IMR-90 (cell line): Measurements from ENCODE around the gene PSMG3.

ENCODE experiments used
- CEBPB ChIP-seq: IDR thresholded peaks from 2 replicates; pipeline ENCODE4 v1.6.1; 2012; ENCODE audit warnings: low read depth, low read length, improper control_type of control experiment
- CHD1 ChIP-seq: IDR thresholded peaks from 2 replicates; pipeline ENCODE4 v1.6.1; 2012; ENCODE audit warnings: low read depth, low read length, improper control_type of control experiment
- CTCF ChIP-seq: conservative IDR thresholded peaks from 2 replicates; pipeline ENCODE4 v1.5.1; 2012; ENCODE audit warnings: mild to moderate bottlenecking, low read depth, low read length, improper control_type of control experiment
- ELK1 ChIP-seq: fragments of 150-350 bp; IDR thresholded peaks from 2 replicates; pipeline ENCODE4 v1.6.1; 2016; ENCODE audit warnings: low read depth, mild to moderate bottlenecking, low read length, moderate library complexity, borderline replicate concordance
- MXI1 ChIP-seq: IDR thresholded peaks from 2 replicates; pipeline ENCODE4 v1.6.1; 2012; ENCODE audit warnings: low read depth, mild to moderate bottlenecking, low read length, moderate library complexity, borderline replicate concordance
- POLR2A ChIP-seq: IDR thresholded peaks from 2 replicates; pipeline ENCODE4 v1.6.1; 2012; ENCODE audit warnings: mild to moderate bottlenecking, low read depth, low read length

GRCh38 chr7:1521456-1521855 lies 48.4 kb downstream of the PSMG3 start:
- TF ChIP-seq CTCF (no peak), CEBPB (no peak), CHD1 (no peak), MXI1 (no peak), ELK1 (no peak), POLR2A (no peak)
